Ishikawa (cell line): ENCODE results near the gene RUFY3.

Source experiments
- CREB1 ChIP-seq: IDR thresholded peaks from 2 replicates; pipeline ENCODE4 v1.6.1; 2012; ENCODE audit warnings: low read depth
- EGR1 ChIP-seq: IDR thresholded peaks from 2 replicates; pipeline ENCODE4 v1.6.1; 2012
- EP300 ChIP-seq: IDR thresholded peaks from 2 replicates; pipeline ENCODE4 v1.6.1; 2012; ENCODE audit warnings: borderline replicate concordance
- NFIC ChIP-seq: IDR thresholded peaks from 2 replicates; pipeline ENCODE4 v1.6.1; 2012
- RAD21 ChIP-seq: IDR thresholded peaks from 2 replicates; pipeline ENCODE4 v1.6.1; 2012; ENCODE audit warnings: low read depth
- TAF1 ChIP-seq: IDR thresholded peaks from 2 replicates; pipeline ENCODE4 v1.6.1; 2012; ENCODE audit warnings: low read depth, mild to moderate bottlenecking
- TEAD4 ChIP-seq: IDR thresholded peaks from 2 replicates; pipeline ENCODE4 v1.6.1; 2012
- ZBTB7A ChIP-seq: IDR thresholded peaks from 2 replicates; pipeline ENCODE4 v1.6.1; 2012; ENCODE audit warnings: low read depth
- TF ChIP-seq, protein P1 (sequence below): IDR thresholded peaks from 2 replicates; pipeline ENCODE4 v1.6.1; 2012
- TF ChIP-seq, protein P2 (sequence below): IDR thresholded peaks from 2 replicates; pipeline ENCODE4 v1.6.1; 2012; ENCODE audit warnings: low read depth, mild to moderate bottlenecking

DNA sequence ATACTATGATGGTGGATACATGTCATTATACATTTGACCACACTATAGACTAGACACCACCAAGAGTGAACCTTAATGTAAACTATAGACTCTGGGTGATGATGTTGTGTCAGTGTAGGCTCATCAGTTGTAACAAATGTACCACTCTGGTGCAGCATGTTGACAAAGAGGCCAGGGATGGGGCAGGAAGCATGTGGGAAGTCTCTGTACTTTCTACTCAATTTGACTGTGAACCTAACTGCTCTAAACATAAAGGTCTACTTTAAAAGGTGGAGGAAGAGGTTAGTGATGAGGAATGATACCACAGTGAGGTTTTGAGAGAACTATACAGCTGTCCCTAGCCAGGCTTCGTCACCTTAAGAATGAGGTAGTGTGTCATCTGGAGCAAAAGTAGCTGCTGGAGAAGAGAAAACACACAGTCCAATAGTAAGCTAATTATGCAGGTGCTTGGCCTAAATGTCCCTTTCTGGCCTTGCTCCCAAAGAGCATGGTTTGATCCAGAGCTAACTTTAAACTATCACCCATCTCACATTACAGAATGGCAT, 79.6 kb downstream of the RUFY3 start:
- TF ChIP-seq ZBTB7A (no peak), TAF1 (no peak), EP300 (no peak), NFIC (no peak), TEAD4 (no peak), RAD21 (no peak), CREB1 (no peak), EGR1 (no peak)
- TF ChIP-seq, protein P1, sequence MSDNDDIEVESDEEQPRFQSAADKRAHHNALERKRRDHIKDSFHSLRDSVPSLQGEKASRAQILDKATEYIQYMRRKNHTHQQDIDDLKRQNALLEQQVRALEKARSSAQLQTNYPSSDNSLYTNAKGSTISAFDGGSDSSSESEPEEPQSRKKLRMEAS: no peak
- TF ChIP-seq, protein P2, sequence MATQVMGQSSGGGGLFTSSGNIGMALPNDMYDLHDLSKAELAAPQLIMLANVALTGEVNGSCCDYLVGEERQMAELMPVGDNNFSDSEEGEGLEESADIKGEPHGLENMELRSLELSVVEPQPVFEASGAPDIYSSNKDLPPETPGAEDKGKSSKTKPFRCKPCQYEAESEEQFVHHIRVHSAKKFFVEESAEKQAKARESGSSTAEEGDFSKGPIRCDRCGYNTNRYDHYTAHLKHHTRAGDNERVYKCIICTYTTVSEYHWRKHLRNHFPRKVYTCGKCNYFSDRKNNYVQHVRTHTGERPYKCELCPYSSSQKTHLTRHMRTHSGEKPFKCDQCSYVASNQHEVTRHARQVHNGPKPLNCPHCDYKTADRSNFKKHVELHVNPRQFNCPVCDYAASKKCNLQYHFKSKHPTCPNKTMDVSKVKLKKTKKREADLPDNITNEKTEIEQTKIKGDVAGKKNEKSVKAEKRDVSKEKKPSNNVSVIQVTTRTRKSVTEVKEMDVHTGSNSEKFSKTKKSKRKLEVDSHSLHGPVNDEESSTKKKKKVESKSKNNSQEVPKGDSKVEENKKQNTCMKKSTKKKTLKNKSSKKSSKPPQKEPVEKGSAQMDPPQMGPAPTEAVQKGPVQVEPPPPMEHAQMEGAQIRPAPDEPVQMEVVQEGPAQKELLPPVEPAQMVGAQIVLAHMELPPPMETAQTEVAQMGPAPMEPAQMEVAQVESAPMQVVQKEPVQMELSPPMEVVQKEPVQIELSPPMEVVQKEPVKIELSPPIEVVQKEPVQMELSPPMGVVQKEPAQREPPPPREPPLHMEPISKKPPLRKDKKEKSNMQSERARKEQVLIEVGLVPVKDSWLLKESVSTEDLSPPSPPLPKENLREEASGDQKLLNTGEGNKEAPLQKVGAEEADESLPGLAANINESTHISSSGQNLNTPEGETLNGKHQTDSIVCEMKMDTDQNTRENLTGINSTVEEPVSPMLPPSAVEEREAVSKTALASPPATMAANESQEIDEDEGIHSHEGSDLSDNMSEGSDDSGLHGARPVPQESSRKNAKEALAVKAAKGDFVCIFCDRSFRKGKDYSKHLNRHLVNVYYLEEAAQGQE: no peak
